GM12878 (cell line): ENCODE data around the gene PTCH2. TPM values are rescaled to one million over a fixed set of nuclear protein-coding genes. Genes with fewer than 3 reads are reported as not detected.

Experiments
- ATAC-seq: fragments of 200-7000 bp; cut with Tn5 transposase; 3 replicates; pipeline ENCODE4 v1.9.1; 2020; ENCODE audit warnings: mild to moderate bottlenecking, moderate library complexity
- BruUV-seq: library from RNA; stranded (reverse); fragments of 400-500 nt; replicated peaks from 2 replicates; lab custom pipeline; 2021; lab: Mats Ljungman, UMichigan
- CTCF ChIA-PET: fragments of 300-600 bp; sonication (Branson Sonifier 250); formaldehyde crosslinking; extraction: SDS; loops from one replicate; lab custom pipeline; 2021; ENCODE audit warnings: inconsistent platforms; lab: Yijun Ruan, JAX
- POLR2A ChIA-PET: fragments of 350-600 bp; formaldehyde crosslinking; extraction: SDS; loops from one replicate; lab custom pipeline; 2021; ENCODE audit warnings: inconsistent platforms; lab: Charles Lee
- RAD21 ChIA-PET: fragments of 300-600 bp; sonication (Branson Sonifier 250); formaldehyde crosslinking; loops from one replicate; lab custom pipeline; 2023; ENCODE audit warnings: antibody characterized with exemption; ENCODE audit not compliant: unreplicated experiment; lab: Charles Lee
- SMC1A ChIA-PET: fragments of 300-600 bp; sonication (Branson Sonifier 250); formaldehyde crosslinking; loops from one replicate; lab custom pipeline; 2023; ENCODE audit not compliant: unreplicated experiment, uncharacterized antibody; lab: Charles Lee
- DNase-seq: peaks from one replicate; pipeline ENCODE4 v3.0.0-alpha.2; 2011; ENCODE audit warnings: low read depth, low spot score
- FAIRE-seq: peaks from 3 replicates; lab custom pipeline; 2011; peaks lifted over from hg19 to GRCh38; lab: Jason Lieb, UNC
- H2AFZ ChIP-seq: 2 replicates; pipeline ENCODE4 v1.6.0; 2011; ENCODE audit warnings: low read depth, low read length, control low read depth; ENCODE audit not compliant: control insufficient read depth
- H3K27ac ChIP-seq: 2 replicates; pipeline ENCODE4 v1.5.1; 2011; ENCODE audit warnings: control low read depth; ENCODE audit not compliant: control insufficient read depth, insufficient read depth
- H3K27me3 ChIP-seq, 2 experiments: replicated peaks in 1 of 2; 2 replicates each; pipeline versions ENCODE4 v1.6.0 to v1.6.1; 2011; ENCODE audit warnings: low read length in 1 of 2; ENCODE audit not compliant: control insufficient read depth in 2 of 2, insufficient read depth in 2 of 2
- H3K36me3 ChIP-seq, 2 experiments: 2 replicates each; pipeline ENCODE4 v1.5.1; 2011; ENCODE audit warnings: low read length in 1 of 2; ENCODE audit not compliant: control insufficient read depth in 2 of 2, insufficient read depth in 2 of 2
- H3K4me1 ChIP-seq: 2 replicates; pipeline ENCODE4 v1.6.1; 2011; ENCODE audit warnings: mild to moderate bottlenecking, low read length, moderate library complexity, mixed read lengths; ENCODE audit not compliant: control insufficient read depth, insufficient read depth
- H3K4me2 ChIP-seq: 2 replicates; pipeline ENCODE4 v1.6.0; 2011; ENCODE audit warnings: control low read depth; ENCODE audit not compliant: control insufficient read depth, insufficient read depth
- H3K4me3 ChIP-seq: fragments of 200-600 bp; sonication (generic); 2 replicates; pipeline ENCODE4 v1.5.1; 2016
- H3K79me2 ChIP-seq: 2 replicates; pipeline ENCODE4 v1.6.0; 2011; ENCODE audit warnings: low read length; ENCODE audit not compliant: control insufficient read depth, insufficient read depth
- H3K9ac ChIP-seq: 2 replicates; pipeline ENCODE4 v1.8.0; 2011; ENCODE audit warnings: low read length, control low read depth, mixed read lengths; ENCODE audit not compliant: control insufficient read depth, insufficient read depth
- H3K9me3 ChIP-seq: replicated peaks from 3 replicates; pipeline ENCODE4 v1.5.1; 2011; ENCODE audit warnings: mild to moderate bottlenecking, low read length; ENCODE audit not compliant: control insufficient read depth, insufficient read depth
- H4K20me1 ChIP-seq: 2 replicates; pipeline ENCODE4 v1.6.0; 2011; ENCODE audit not compliant: control insufficient read depth, insufficient read depth
- CREB1 ChIP-seq: IDR thresholded peaks from 2 replicates; pipeline ENCODE4 v1.6.1; 2012; ENCODE audit warnings: low read depth, mild to moderate bottlenecking, inconsistent platforms
- DPF2 ChIP-seq: fragments of 450-650 bp; IDR thresholded peaks from 2 replicates; pipeline ENCODE4 v1.6.1; 2017; ENCODE audit warnings: mild to moderate bottlenecking
- IRF5 ChIP-seq: fragments of 450-650 bp; IDR thresholded peaks from 2 replicates; pipeline ENCODE4 v1.6.1; 2017; ENCODE audit warnings: borderline replicate concordance
- KAT2A ChIP-seq: conservative IDR thresholded peaks from 2 replicates; pipeline ENCODE4 v1.6.1; 2011; ENCODE audit warnings: low read depth, low read length; ENCODE audit not compliant: control insufficient read depth
- KDM1A ChIP-seq: fragments of 200-600 bp; sonication (generic); IDR thresholded peaks from 2 replicates; pipeline ENCODE4 v1.6.1; 2016; ENCODE audit warnings: borderline replicate concordance
- MEF2A ChIP-seq: IDR thresholded peaks from 2 replicates; pipeline ENCODE4 v1.6.1; 2011; ENCODE audit warnings: low read depth, mild to moderate bottlenecking, low read length, moderate library complexity; ENCODE audit not compliant: insufficient read depth
- RAD21 ChIP-seq: IDR thresholded peaks from 2 replicates; pipeline ENCODE4 v1.6.1; 2011; ENCODE audit warnings: mild to moderate bottlenecking, low read depth, low read length, moderate library complexity; ENCODE audit not compliant: insufficient read depth
- RAD51 ChIP-seq: fragments of 450-650 bp; IDR thresholded peaks from 2 replicates; pipeline ENCODE4 v1.6.1; 2016; ENCODE audit warnings: moderate library complexity, mild to moderate bottlenecking, inconsistent platforms
- RELA ChIP-seq: fragments of 450-650 bp; IDR thresholded peaks from 2 replicates; pipeline ENCODE4 v1.8.0; 2014; ENCODE audit warnings: borderline replicate concordance; ENCODE audit not compliant: partially characterized antibody
- SMAD5 ChIP-seq: IDR thresholded peaks from 2 replicates; pipeline ENCODE4 v1.6.1; 2016; ENCODE audit warnings: antibody characterized with exemption, low read depth
- SMC3 ChIP-seq: IDR thresholded peaks from 2 replicates; pipeline ENCODE4 v1.6.1; 2011; ENCODE audit warnings: low read length, improper control_type of control experiment, borderline replicate concordance
- ZNF207 ChIP-seq: fragments of 450-650 bp; IDR thresholded peaks from 2 replicates; pipeline ENCODE4 v1.6.1; 2014; ENCODE audit warnings: antibody characterized with exemption, mild to moderate bottlenecking, borderline replicate concordance
- ZNF24 ChIP-seq: fragments of 450-650 bp; IDR thresholded peaks from 2 replicates; pipeline ENCODE4 v1.6.1; 2017; ENCODE audit warnings: antibody characterized with exemption, mild to moderate bottlenecking
- ZZZ3 ChIP-seq: IDR thresholded peaks from 2 replicates; pipeline ENCODE4 v1.6.1; 2011; ENCODE audit warnings: low read depth; ENCODE audit not compliant: control insufficient read depth, insufficient read length
- WGBS: methylation state at CpG from one replicate; pipeline ENCODE4 v1.1.6; 2016; ENCODE audit warnings: low lambda C conversion rate; ENCODE audit not compliant: insufficient replicate concordance, insufficient coverage; ENCODE audit errors: missing lambda C conversion rate; 5-methylcytosine and 5-hydroxymethylcytosine counted together
- in situ Hi-C: fragments of 300-500 bp; cut with MboI; formaldehyde crosslinking; loops from 9 replicates; pipeline ENCODE4 v1.14.3; 2018; ENCODE audit warnings: mixed read lengths
- intact Hi-C: fragments of 100-400 bp; cut with micrococcal nuclease; formaldehyde crosslinking; loops from one replicate; pipeline ENCODE4 v1.14.2; 2022; ENCODE audit not compliant: unreplicated experiment
- polyA plus RNA-seq, 11 experiments: library from polyadenylated mRNA; depleted of rRNA in 4 of 11; unstranded in 6 of 11; stranded (reverse) in 5 of 11; fragments of >200 nt; fragmentation: Nextera tagmentation in 4 of 11; fragmentation: Illumina TruSeq in 1 of 11; extraction: Ambion mirVana in 4 of 11; extraction: Trizol in 1 of 11; gene quantifications; 1 replicate in 1 of 11; 2 replicates in 10 of 11; pipeline versions ENCODE4 v1.2.1 to v1.2.3, GENCODE V29; 2011 to 2016; ENCODE audit warnings: inconsistent platforms in 2 of 11, missing spikeins in 2 of 11, low read depth in 1 of 11
- total RNA-seq, 4 experiments: library from RNA; depleted of rRNA in 3 of 4; stranded (reverse); fragments of >200 nt in 3 of 4; fragmentation: Illumina TruSeq in 1 of 4; extraction: Trizol in 1 of 4; gene quantifications; 2 replicates each; pipeline versions ENCODE4 v1.2.1 to v1.2.3, GENCODE V29; 2013 to 2021
- TF ChIP-seq, protein P1 (sequence below): fragments of 450-650 bp; IDR thresholded peaks from 2 replicates; pipeline ENCODE4 v1.6.1; 2017; ENCODE audit warnings: mild to moderate bottlenecking, low read depth, inconsistent platforms; ENCODE audit not compliant: poor library complexity, severe bottlenecking
- TF ChIP-seq, protein P2 (sequence below): fragments of 450-650 bp; IDR thresholded peaks from 2 replicates; pipeline ENCODE4 v1.6.1; 2018; ENCODE audit warnings: mild to moderate bottlenecking, low read depth, moderate library complexity; ENCODE audit not compliant: partially characterized antibody

The PTCH2 gene
- total and polyA plus RNA-seq, 10 of the 15 experiments (the other 5 are each of a cell fraction or from before 2014, with no cell fraction given): 0.03 to 8.4 (median 0.10) TPM

GRCh38 chr1:44775930-44776729 is 66.9 kb downstream of the PTCH2 start:
- Histone ChIP-seq H3K4me1 (peaks cover 13% of the 10 kb centered on the region), H2AFZ (no peak overlapping the region), H3K27me3 (no peaks in the 10 kb centered on the region), H3K9ac (peak overlapping the region; percentile 99), H3K4me2 (peak overlapping the region; percentile 73), H3K9me3 (no peaks in the 10 kb centered on the region), H3K4me3 (peak overlapping the region; percentile 73), H3K36me3 (peaks cover 8 to 21% of the 10 kb centered on the region in 2 experiments), H3K79me2 (peaks cover 43% of the 10 kb centered on the region), H4K20me1 (peaks cover 12% of the 10 kb centered on the region), H3K27ac (peak overlapping the region; percentile 92)
- peak; percentile 46 for ATAC-seq
- DNase-seq: no peak
- in situ Hi-C loops (no loop called here), intact Hi-C loops (loop anchor here (2.0 to 5.0 kb wide), 2 partner anchors 41 to 45 kb away; partner anchors contain the start of gene RNU5D-1)
- ChIA-PET CTCF (interaction anchor here (0.9 to 4.0 kb wide), 10 partner anchors 8 to 238 kb away, joined by 3 to 39 read pairs (median 5); partner anchors contain the start of genes PLK3 and RNU5D-1), RAD21 (interaction anchor here (0.7 to 2.1 kb wide), 8 partner anchors 9 to 527 kb away, joined by 3 to 7 read pairs (median 4); partner anchors contain the start of genes PLK3 and UROD), SMC1A (interaction anchor here (0.7 to 2.3 kb wide), 12 partner anchors 9 to 69 kb away, joined by 3 to 12 read pairs (median 4); partner anchors contain the start of genes PLK3 and RNU5D-1), POLR2A (interaction anchor here (0.6 to 2.7 kb wide), 23 partner anchors 8 to 807 kb away, joined by 3 to 29 read pairs (median 5); partner anchors contain the start of genes BEST4, BTBD19, PLK3 and RNU5D-1)
- no peak for FAIRE-seq
- WGBS: 1% methylated on average over 36 of the region's 36 CpGs
- BruUV-seq: TSS peak; percentile 69
- TF ChIP-seq IRF5 (no peak), ZNF207 (no peak), SMAD5 (no peak), ZNF24 (no peak), KDM1A (no peak), CREB1 (0 out of 2 replicates have a peak, but pooled peaks have one; percentile 22), RELA (no peak), DPF2 (no peak), SMC3 (no peak), ZZZ3 (no peak), KAT2A (no peak), RAD21 (no peak), RAD51 (no peak), MEF2A (no peak)
- TF ChIP-seq, protein P1, sequence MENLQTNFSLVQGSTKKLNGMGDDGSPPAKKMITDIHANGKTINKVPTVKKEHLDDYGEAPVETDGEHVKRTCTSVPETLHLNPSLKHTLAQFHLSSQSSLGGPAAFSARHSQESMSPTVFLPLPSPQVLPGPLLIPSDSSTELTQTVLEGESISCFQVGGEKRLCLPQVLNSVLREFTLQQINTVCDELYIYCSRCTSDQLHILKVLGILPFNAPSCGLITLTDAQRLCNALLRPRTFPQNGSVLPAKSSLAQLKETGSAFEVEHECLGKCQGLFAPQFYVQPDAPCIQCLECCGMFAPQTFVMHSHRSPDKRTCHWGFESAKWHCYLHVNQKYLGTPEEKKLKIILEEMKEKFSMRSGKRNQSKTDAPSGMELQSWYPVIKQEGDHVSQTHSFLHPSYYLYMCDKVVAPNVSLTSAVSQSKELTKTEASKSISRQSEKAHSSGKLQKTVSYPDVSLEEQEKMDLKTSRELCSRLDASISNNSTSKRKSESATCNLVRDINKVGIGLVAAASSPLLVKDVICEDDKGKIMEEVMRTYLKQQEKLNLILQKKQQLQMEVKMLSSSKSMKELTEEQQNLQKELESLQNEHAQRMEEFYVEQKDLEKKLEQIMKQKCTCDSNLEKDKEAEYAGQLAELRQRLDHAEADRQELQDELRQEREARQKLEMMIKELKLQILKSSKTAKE: no peak
- TF ChIP-seq, protein P2, sequence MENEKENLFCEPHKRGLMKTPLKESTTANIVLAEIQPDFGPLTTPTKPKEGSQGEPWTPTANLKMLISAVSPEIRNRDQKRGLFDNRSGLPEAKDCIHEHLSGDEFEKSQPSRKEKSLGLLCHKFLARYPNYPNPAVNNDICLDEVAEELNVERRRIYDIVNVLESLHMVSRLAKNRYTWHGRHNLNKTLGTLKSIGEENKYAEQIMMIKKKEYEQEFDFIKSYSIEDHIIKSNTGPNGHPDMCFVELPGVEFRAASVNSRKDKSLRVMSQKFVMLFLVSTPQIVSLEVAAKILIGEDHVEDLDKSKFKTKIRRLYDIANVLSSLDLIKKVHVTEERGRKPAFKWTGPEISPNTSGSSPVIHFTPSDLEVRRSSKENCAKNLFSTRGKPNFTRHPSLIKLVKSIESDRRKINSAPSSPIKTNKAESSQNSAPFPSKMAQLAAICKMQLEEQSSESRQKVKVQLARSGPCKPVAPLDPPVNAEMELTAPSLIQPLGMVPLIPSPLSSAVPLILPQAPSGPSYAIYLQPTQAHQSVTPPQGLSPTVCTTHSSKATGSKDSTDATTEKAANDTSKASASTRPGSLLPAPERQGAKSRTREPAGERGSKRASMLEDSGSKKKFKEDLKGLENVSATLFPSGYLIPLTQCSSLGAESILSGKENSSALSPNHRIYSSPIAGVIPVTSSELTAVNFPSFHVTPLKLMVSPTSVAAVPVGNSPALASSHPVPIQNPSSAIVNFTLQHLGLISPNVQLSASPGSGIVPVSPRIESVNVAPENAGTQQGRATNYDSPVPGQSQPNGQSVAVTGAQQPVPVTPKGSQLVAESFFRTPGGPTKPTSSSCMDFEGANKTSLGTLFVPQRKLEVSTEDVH: no peak
